ENCODE results near the gene CEBPG.

DNA sequence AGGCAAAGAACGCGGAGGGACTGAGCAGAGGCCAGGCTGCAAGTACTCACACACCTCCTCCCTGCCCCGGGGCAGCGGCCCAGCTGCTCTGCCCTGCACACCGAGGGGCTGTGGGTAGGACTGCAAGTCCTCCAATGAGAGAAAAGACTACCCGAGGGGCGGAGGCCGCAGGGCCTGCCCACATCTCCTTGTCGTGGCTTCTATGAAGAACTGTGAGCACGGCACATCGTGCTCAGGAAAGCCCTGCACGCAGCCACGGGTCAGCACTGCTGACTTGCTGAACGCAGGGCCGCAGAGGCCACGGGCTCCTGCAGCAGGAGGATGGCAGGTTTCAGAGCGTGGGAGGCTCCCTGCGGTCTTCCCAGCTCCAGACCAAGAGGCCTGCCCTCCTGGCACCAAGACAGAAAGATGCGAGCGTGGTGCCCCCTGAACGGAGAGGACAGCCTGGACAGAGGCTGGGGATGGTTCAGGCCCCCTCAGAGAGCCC lies 37.4 kb downstream of the CEBPG start:
- TF ChIP-seq CTCF (conservative IDR thresholded peaks at IDR 0.05; ENCODE audit: low read length) (no peak), EZH2phosphoT487 (IDR thresholded peaks at IDR 0.05; ENCODE audit: borderline replicate concordance) (no peak)

Measured in Loucy (cell line).